ENCODE data around the gene PRKCD. TPM values are rescaled to one million over a fixed set of nuclear protein-coding genes. Genes with fewer than 3 reads are reported as not detected.

The PRKCD gene
- total and polyA plus RNA-seq, 2 of the 4 experiments (the other 2 are of a cell fraction): 4.3 to 19.0 TPM

DNA sequence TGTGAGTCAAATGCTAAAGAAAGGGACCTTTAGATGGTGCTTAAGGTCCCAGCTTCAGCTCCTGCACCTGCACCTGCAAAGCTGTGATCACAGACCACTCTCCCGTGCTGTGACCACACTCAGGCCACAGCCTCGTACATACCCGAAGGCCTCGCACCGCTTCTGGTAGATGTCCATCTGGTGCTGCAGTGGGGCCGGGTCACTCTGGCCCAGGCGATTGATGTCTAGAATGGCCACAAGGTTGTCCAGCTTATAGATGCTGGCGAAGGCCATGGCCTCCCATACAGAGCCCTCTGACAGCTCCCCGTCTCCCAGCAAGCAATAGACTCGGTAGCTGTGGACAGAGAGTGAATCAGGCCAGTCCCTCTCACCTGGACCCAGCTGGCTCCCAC is 73.8 kb downstream of the PRKCD start:
- intact Hi-C loops (cut with micrococcal nuclease): no loop called here

More for the DNA sequence above, 73.8 kb downstream of the PRKCD start:
- H3K27ac ChIP-seq (ENCODE audit: insufficient read depth, low read length): peak overlapping the region; percentile 10; the same call in 1 of the 2 replicates
- ATAC-seq (ENCODE audit: low read depth) (no peak), DNase-seq (no peak)
- H2AK9ac ChIP-seq (replicated peaks; ENCODE audit: low read depth, low read length, poor library complexity): no peak overlapping the region
- H3K23ac ChIP-seq (ENCODE audit: low read depth, low read length): no peak overlapping the region
- no peak overlapping the region; the same call in 1 of the 2 replicates for H4K91ac ChIP-seq (ENCODE audit: insufficient read depth, low read depth, low read length)
- ChIA-PET CTCF (interaction anchor here (1.2 kb wide), 1 partner anchor 12 kb away, joined by 3 read pairs; no protein-coding TSS in a partner anchor), POLR2A (ENCODE audit: unreplicated experiment) (no interaction called here)
- no peak overlapping the region for H2AFZ ChIP-seq (replicated peaks; ENCODE audit: low read length, poor library complexity)
- H3K4me1 ChIP-seq (ENCODE audit: control insufficient read depth, insufficient read depth, low read length): peaks cover 24% of the 10 kb centered on the region
- no peak for TF ChIP-seq MXI1 (IDR thresholded peaks at IDR 0.05; ENCODE audit: borderline replicate concordance, low read depth, low read length)
- TF ChIP-seq CHD1 (IDR thresholded peaks at IDR 0.05; ENCODE audit: low read depth, low read length): no peak
- in situ Hi-C loops (cut with MboI; ENCODE audit: low sequenced_read_pairs): no loop called here
- H2AK5ac ChIP-seq (ENCODE audit: low read depth, low read length): no peak overlapping the region; the same call in 1 of the 2 replicates
- H2BK15ac ChIP-seq (ENCODE audit: low read depth, low read length): no peak overlapping the region
- no peak overlapping the region for H3K4me3 ChIP-seq (ENCODE audit: insufficient read depth, low read depth, low read length)
- H3K9me3 ChIP-seq (ENCODE audit: control insufficient read depth, insufficient read depth, low read length): no peaks in the 10 kb centered on the region
- peaks cover 25% of the 10 kb centered on the region for H3K9me1 ChIP-seq (ENCODE audit: insufficient read depth, low read length)
- H3K79me1 ChIP-seq (ENCODE audit: low read depth in 1 of 2, low read length in 2 of 2): peaks cover 52 to 86% of the 10 kb centered on the region in 2 experiments
- no peak overlapping the region for H4K5ac ChIP-seq (ENCODE audit: low read depth, low read length)
- dilution Hi-C loops (cut with HindIII; ENCODE audit: low sequenced_read_pairs, unreplicated experiment): no loop called here
- no peak overlapping the region; a peak in 1 of 4 replicates for H4K8ac ChIP-seq (ENCODE audit: low read depth in 2 of 2, low read length in 2 of 2)
- H3K36me3 ChIP-seq (ENCODE audit: control insufficient read depth, insufficient read depth, low read length): peaks cover 83% of the 10 kb centered on the region
- H2BK120ac ChIP-seq (ENCODE audit: low read depth, low read length): no peak overlapping the region
- no peak overlapping the region for H3K9ac ChIP-seq (ENCODE audit: low read depth, low read length)
- no peak overlapping the region for H2BK5ac ChIP-seq (ENCODE audit: low read depth, low read length, poor library complexity, severe bottlenecking)
- no peak overlapping the region for H3K56ac ChIP-seq (ENCODE audit: extremely low read depth, insufficient read depth, low read length)
- 100% methylated on average over 7 of the region's 10 CpGs; no CpG with 5 or more reads in 1 of the 2 experiments for WGBS, 2 experiments (ENCODE audit: extremely low coverage in 2 of 2, insufficient read length in 1 of 2)
- peaks cover 13% of the 10 kb centered on the region for H4K20me1 ChIP-seq (ENCODE audit: insufficient read depth, low read length)
- H3K4ac ChIP-seq (ENCODE audit: low read depth, low read length): peak overlapping the region; percentile 30; the same call in 1 of the 2 replicates
- no TSS peak for BruUV-seq (replicated peaks)
- H3K27me3 ChIP-seq (ENCODE audit: control insufficient read depth, insufficient read depth, low read length): no peaks in the 10 kb centered on the region
- H3K14ac ChIP-seq (replicated peaks; ENCODE audit: low read depth, low read length): no peak overlapping the region
- no peak overlapping the region for H3K18ac ChIP-seq (ENCODE audit: low read depth, low read length)
- no peak overlapping the region for H3K4me2 ChIP-seq (ENCODE audit: low read depth, low read length)
- peak overlapping the region; percentile 14; the same call in 1 of the 2 replicates for H2BK20ac ChIP-seq (ENCODE audit: low read depth, low read length)

Data from IMR-90 (cell line).